Measurements from ENCODE around the gene THAP4.

GRCh38 chr2:241601841-241602240, 35.1 kb downstream of the THAP4 start:
- TF ChIP-seq REST (IDR thresholded peaks at IDR 0.05; ENCODE audit: insufficient read depth in 1 of 2, low read depth in 2 of 2, low read length in 2 of 2) (no peak), POLR2AphosphoS5 (IDR thresholded peaks at IDR 0.05; ENCODE audit: low read depth, low read length) (no peak), SIN3A (IDR thresholded peaks at IDR 0.05; ENCODE audit: borderline replicate concordance, insufficient read depth, low read length) (no peak)
